SK-N-SH treated with all-trans-retinoic acid at 6 μM for 48 hours (cell line): Measurements from ENCODE around the gene CES3.

Source experiments
- ARNTL ChIP-seq: fragments of 450-650 bp; formaldehyde crosslinking; IDR thresholded peaks from 2 replicates; pipeline ENCODE4 v1.5.0; 2020; ENCODE audit warnings: low read depth, mild to moderate bottlenecking, moderate library complexity, borderline replicate concordance
- BACH2 ChIP-seq: fragments of 250-450 bp; sonication (Bioruptor Pico); IDR thresholded peaks from 2 replicates; pipeline ENCODE4 v1.9.0; 2021; ENCODE audit warnings: mild to moderate bottlenecking, borderline replicate concordance
- CREB5 ChIP-seq: fragments of 250-450 bp; sonication (Bioruptor Pico); IDR thresholded peaks from 2 replicates; pipeline ENCODE4 v1.5.1; 2020; ENCODE audit warnings: low read depth, mild to moderate bottlenecking, moderate library complexity
- ISL1 ChIP-seq: fragments of 250-450 bp; sonication (Bioruptor Pico); IDR thresholded peaks from 2 replicates; pipeline ENCODE4 v2.1.2; 2022; ENCODE audit warnings: mild to moderate bottlenecking, moderate library complexity
- PATZ1 ChIP-seq: fragments of 250-450 bp; sonication (Bioruptor Pico); IDR thresholded peaks from 2 replicates; pipeline ENCODE4 v1.8.0; 2020; ENCODE audit warnings: mild to moderate bottlenecking, moderate library complexity, borderline replicate concordance
- POU6F1 ChIP-seq: fragments of 250-450 bp; sonication (Bioruptor Pico); IDR thresholded peaks from 2 replicates; pipeline ENCODE4 v1.8.0; 2021; ENCODE audit warnings: low read depth, mild to moderate bottlenecking, moderate library complexity, borderline replicate concordance
- RARB ChIP-seq: fragments of 250-450 bp; sonication (Bioruptor Pico); IDR thresholded peaks from 2 replicates; pipeline ENCODE4 v1.8.0; 2021; ENCODE audit warnings: mild to moderate bottlenecking, moderate library complexity
- TOX ChIP-seq: fragments of 250-450 bp; sonication (Bioruptor Pico); IDR thresholded peaks from 2 replicates; pipeline ENCODE4 v1.8.0; 2021; ENCODE audit warnings: mild to moderate bottlenecking, moderate library complexity, borderline replicate concordance
- ZFP3 ChIP-seq: fragments of 250-450 bp; sonication (Bioruptor Pico); IDR thresholded peaks from 2 replicates; pipeline ENCODE4 v1.5.0; 2020; ENCODE audit warnings: mild to moderate bottlenecking, moderate library complexity
- ZNF565 ChIP-seq: fragments of 450-650 bp; formaldehyde crosslinking; conservative IDR thresholded peaks from 2 replicates; pipeline ENCODE4 v1.5.0; 2020; ENCODE audit warnings: low read depth, mild to moderate bottlenecking, moderate library complexity
- ZNF70 ChIP-seq: fragments of 450-650 bp; formaldehyde crosslinking; IDR thresholded peaks from 2 replicates; pipeline ENCODE4 v1.5.0; 2020; ENCODE audit warnings: mild to moderate bottlenecking, moderate library complexity
- TF ChIP-seq, protein P1 (sequence below): fragments of 250-450 bp; sonication (Bioruptor Pico); IDR thresholded peaks from 2 replicates; pipeline ENCODE4 v1.5.1; 2021; ENCODE audit warnings: mild to moderate bottlenecking, moderate library complexity

- TF ChIP-seq, protein P1, sequence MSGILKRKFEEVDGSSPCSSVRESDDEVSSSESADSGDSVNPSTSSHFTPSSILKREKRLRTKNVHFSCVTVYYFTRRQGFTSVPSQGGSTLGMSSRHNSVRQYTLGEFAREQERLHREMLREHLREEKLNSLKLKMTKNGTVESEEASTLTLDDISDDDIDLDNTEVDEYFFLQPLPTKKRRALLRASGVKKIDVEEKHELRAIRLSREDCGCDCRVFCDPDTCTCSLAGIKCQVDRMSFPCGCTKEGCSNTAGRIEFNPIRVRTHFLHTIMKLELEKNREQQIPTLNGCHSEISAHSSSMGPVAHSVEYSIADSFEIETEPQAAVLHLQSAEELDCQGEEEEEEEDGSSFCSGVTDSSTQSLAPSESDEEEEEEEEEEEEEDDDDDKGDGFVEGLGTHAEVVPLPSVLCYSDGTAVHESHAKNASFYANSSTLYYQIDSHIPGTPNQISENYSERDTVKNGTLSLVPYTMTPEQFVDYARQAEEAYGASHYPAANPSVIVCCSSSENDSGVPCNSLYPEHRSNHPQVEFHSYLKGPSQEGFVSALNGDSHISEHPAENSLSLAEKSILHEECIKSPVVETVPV (CRISPR knock-in tag) = no peak
- no peak for TF ChIP-seq ZNF565 (CRISPR knock-in tag)
- TF ChIP-seq PATZ1 (CRISPR knock-in tag) = no peak
- TF ChIP-seq ARNTL = no peak
- TF ChIP-seq RARB (CRISPR knock-in tag) = no peak
- no peak for TF ChIP-seq CREB5 (CRISPR knock-in tag)
- TF ChIP-seq ZNF70 (CRISPR knock-in tag) = no peak
- TF ChIP-seq TOX (CRISPR knock-in tag) = no peak
- TF ChIP-seq BACH2 (CRISPR knock-in tag) = no peak
- no peak for TF ChIP-seq ZFP3 (CRISPR knock-in tag)
- TF ChIP-seq POU6F1 (CRISPR knock-in tag) = no peak
- TF ChIP-seq ISL1 (CRISPR knock-in tag) = no peak
These were observed 58.1 kb downstream of the CES3 start for GRCh38 chr16:67019171-67019570.
